NCI-H526 (cell line): ENCODE results near the gene CYFIP1.
"Not testable (repeated sequence)": the region's sequence is repeated elsewhere in the genome, so short reads cannot be mapped to it uniquely, and the experiment has no call there.

Experiments used
- DNase-seq, 2 experiments: peaks; one replicate each; lab custom pipeline; 2025; lab: John Stamatoyannopoulos, UW

The CYFIP1 gene

DNA sequence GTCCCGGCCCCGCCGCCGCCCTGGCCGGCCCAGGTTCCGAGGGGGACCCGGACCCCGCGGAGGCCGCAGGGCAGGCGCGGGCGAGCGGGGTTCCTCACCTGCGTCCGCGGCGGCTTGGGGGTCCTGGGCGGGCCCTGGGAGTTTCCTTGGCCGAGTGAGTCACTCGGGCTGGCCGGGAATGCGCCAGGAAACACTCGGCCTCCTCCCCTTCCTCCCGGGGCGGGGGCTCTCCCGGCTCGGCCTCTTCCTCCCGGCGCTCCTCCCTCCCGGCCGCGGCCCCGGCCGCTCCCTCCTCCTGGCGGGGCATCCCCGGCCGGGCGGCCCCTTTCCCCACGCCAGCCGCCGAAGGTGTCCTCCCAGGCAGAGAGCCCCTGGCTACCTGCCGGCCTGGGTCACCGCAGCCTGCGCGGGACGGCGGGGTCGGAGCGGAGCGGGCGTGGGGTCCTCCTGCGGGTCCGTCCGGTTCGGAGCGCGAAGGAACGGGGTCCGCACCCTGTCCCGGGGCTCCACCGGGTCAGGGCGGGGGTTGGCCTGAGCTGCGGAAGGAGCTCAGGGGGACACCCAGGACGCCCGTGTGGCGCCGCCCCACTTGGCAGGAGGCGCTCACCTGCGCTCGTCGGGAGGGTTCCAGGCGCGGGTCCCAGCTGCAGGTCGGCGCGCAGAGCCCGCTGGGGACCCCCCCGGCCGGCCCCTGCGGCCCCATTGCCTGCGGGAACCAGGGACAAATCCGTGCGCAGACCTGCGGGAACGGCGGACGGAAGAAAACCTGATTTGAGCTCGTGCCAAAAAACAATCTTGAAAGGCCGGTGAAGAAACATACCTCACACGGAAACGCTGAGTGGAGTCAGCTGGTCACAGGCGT, at the start of gene CYFIP1:
TSS of gene CYFIP1 (minus strand) at position 180 of the 862 bp plus-strand sequence. CDS start 33,083 bp downstream, outside the sequence.
- peak; percentile 39 to 86 for DNase-seq

DNA sequence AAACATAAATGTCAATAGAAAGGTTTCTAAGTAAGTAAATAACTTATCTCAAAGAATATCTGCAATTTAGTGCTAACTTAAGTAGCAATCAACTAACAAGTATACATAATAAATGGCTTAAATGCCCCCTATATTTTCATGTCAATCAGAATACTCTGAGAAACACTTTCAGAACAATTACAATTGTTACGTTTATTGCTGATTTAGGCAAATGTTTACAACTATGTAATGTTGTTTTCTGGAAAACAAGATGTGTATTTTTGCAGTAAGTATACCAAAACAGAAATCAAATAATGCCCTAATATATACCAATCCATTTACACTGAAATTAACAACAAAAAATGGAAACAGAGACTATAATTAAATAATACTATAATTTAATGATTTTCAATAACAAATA, 46.0 kb upstream of the CYFIP1 start:
- DNase-seq = no peak

DNA sequence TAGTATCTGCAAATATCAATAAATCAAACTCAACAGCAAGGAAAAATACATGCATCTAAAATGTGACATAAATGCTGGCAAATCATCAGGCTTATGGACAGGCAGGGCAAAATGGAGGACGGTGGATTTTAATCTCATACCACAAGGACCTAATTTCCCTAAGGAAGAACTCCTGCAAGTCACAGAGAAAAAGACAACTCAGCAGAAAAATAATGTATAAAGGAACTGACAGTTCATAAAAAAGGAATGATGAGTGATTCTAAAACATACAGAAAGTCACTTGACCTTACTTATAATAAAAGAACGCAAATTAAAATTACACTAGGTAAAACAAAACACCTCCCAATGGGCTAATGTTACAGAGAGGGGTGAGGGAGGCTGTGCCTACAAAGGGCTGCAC, 42.0 kb upstream of the CYFIP1 start:
- no peak for DNase-seq

- DNase-seq = no peak
These were observed 34.3 kb upstream of the CYFIP1 start for GRCh38 chr15:23014394-23015000.

- no peak for DNase-seq
These were observed 33.5 kb upstream of the CYFIP1 start for GRCh38 chr15:23013681-23014080.

DNA sequence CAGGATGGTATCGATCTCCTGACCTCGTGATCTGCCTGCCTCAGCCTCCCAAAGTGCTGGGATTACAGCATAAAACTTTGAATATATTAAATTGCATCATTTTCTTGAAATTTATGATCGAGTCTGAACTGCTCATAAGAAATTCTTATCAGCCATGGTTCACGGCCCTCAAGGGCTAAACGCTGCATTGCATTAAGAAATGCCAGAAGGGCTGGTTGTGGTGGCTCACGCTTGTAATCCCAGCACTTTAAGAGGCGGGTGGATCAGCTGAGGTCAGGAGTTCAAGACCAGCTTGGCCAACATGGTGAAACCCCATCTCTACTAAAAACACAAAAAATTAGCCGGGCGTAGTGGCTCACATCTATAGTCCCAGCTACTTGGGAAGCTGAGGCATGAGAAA, 32.4 kb upstream of the CYFIP1 start:
- DNase-seq = not testable (repeated sequence)

GRCh38 chr15:23003736-23004135, 23.6 kb upstream of the CYFIP1 start:
- DNase-seq = no peak

GRCh38 chr15:23002920-23003319, 22.8 kb upstream of the CYFIP1 start:
- DNase-seq = no peak

DNA sequence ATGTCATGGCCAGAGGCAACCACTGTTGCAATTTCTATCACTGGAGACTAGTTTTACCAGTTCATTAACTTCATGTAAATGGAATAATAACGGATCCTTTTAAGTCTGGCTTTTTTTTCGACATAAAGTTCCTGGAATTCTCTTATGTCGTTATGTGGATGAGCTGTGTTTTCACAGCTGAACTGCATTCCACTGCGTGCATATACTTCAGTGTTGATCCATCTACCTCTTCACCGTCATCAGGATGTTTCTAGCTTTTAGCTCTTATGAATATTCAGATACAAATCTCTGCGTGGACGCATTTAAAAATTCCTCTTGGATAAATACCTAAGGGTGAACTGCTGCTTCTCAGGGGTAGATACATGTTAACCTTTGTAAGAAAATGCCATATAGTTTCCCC, 15.6 kb upstream of the CYFIP1 start:
- no peak for DNase-seq

DNA sequence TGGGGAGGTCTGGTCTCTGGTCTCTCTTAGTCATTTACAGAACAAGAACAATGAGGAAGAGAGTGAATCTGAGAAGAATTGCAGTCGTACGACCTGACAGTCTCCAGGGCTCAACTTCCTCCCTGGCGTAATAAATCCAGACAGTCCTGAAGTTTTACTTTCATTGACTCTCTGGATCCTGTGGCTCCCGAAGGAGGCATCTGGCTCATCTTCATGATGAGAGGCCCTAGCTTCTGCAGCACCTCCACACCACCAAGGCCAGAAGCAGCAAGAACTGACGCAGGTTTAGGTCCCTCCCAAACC, 11.8 kb upstream of the CYFIP1 start:
- DNase-seq = no peak

DNA sequence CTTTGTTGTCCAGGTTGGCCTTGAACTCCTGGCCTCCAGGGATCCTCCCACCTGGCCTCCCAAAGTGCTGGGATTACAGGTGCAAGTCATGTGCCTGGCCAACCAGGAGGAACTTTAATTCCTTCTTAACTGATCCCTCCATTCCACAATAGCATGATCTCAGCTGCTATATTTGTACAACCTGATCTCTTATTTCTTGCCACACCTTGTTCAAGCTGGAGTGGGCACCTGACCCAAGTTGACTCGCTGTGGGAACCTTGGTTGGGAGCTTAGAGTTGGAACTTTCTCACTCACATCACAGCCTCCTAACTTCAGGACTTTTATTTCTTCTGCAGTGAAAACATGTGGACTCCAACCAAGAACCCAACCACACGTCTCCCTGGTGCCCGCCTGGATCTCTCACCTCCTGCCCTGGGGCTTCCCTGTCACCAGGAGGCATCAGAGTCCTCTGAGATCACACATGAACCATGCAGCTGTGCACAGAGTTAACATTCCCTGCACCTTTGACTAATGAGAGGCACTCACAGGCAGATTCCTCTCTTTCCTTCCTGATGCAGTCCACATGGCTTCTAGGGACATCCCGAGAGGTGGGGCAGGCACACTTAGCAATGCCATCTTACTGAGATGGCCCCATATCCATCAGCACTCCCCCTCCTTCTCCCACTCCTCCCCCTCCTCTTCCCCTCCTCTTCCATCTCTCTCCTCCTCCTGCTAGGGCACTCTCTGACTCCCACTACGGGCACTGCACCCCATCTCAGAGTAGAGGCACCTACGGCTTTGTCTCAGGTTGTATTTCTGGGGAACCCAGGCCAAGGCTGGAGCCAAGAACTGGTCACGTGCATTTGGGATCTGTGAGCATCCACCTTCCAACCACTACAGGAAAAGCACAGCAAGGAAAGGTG, 9.7 kb upstream of the CYFIP1 start:
- peak in 1 of 2 experiments; percentile 21 for DNase-seq

GRCh38 chr15:22988811-22989210, 8.6 kb upstream of the CYFIP1 start:
- DNase-seq = no peak

DNA sequence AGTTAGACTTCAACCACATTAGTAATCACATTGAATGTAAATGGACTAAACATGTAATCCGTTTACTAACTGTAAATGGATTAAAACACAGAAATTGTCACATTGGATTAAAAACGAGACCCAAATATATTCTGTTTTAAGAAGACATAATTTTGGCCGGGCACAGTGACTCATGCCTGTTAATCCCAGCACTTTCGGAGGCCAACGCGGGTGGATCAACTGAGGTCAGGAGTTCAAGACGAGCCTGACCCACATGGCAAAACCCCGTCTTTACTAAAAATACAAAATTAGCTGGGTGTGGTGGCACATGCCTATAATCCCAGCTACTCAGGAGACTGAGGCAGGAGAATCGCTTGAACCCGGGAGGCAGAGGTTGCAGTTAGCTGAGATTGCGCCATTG, 1.8 kb upstream of the CYFIP1 start:
- DNase-seq = not testable (repeated sequence)

GRCh38 chr15:22981051-22981840, 1.1 kb upstream of the CYFIP1 start:
- no peak for DNase-seq

DNA sequence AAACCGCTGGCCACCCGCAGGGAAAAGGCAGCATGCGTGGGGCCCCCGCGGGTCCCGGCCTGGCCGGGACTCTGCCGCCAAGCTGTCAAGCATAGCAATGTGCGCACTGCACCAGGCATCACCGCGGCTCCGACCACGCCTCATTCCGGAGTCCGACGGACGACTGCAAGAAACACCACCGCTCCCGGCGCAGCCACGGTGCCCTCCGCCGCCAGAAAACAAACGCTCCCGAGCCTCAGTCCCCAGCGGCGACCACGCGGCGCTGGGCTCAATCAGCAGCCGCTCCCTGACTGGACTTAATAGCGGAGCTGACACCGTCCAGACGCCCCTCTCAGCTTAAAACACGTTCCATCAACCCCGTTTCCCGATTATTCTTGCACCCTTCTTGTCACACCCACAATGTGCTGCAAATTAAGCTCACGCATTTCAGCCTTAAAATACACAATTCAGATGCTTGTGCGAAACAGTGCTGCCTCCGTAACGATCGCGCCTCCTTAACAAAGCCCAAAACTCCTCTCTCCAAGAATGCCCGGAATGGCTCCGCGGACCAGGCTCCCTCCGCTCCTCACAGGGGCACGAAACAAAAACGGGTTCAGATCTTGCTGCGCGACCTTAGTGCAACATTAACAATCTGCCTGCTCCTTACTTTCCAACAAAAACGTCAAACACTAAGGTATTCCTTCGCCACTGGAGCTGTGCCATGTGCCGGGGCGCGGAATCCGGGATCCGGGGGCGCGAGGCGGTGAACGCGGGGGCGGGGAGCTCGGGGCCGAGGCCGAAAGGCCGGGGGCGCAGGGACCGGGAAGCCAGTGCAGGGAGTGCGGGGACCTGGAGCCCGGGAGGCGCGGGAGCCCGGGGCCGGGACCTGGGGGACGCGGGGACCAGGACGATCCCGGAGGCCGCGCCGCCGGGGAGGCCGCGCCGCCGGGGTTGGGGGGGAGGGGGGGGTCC, 655 bp downstream of the CYFIP1 start:
- DNase-seq = peak; percentile 24 to 78

DNA sequence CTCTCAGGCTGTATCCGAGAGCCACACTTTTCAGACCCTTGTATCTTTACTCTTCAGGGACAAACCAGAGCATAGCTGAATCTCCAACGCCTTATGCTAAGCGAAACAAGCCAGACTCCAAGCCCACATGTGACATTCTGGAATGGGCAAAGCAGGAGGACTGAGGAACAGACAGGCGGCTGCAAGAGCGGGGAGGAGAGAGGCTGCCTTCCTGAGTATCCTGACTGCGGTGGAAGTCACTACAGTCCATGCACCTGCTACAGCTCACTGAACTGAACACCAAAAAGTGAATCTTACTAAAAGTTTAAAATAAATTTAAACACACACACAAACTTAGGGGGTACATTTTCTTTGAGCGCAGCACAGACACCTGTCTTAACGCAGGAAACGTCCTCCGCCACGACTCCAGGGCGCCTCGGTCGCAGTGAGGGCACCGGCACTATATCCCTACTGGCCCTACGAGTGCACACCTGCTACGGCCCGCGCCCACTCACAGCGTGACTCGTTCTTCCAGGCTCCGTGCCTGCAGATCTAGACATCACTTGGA, 1.4 kb downstream of the CYFIP1 start:
- peak; percentile 30 to 78 for DNase-seq

- no peak for DNase-seq
These were observed 5.4 kb downstream of the CYFIP1 start for GRCh38 chr15:22974745-22975144.

GRCh38 chr15:22973987-22974386, 6.2 kb downstream of the CYFIP1 start:
- no peak for DNase-seq

- peak; percentile 39 to 66 for DNase-seq
These were observed 6.9 kb downstream of the CYFIP1 start for GRCh38 chr15:22973286-22973685.

DNA sequence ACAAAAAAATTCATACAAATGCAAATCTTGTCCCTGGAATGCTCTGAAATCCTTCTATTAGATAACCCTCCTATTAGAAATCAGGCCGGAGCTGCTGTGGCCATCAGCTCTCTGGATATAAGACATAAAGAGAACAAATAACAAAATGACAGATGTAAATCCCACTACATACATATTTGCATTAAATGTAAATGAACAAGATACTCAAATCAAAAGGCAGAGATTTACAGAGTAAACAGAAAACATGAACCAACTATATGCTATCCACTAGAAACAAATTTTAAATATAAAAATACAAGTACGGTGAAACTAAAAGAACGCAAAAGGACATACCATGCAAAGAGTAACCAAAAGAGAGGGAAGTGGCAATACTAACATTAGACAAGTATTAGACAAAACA, 10.7 kb downstream of the CYFIP1 start:
- DNase-seq = no peak
